GM19468 (cell line): Measurements from ENCODE around the gene SOBP.
A peak's percentile ranks its signal among the peaks of the same experiment; 100 is the strongest.

ENCODE experiments used
- ATAC-seq: cut with Tn5 transposase; IDR thresholded peaks from one replicate; pipeline ENCODE4 v1.9.1; 2021; ENCODE audit warnings: mild to moderate bottlenecking, moderate library complexity, moderate number of reproducible peaks; ENCODE audit not compliant: unreplicated experiment; ENCODE audit errors: extremely low read depth

SOBP gene

GRCh38 chr6:107668743-107669474 lies 179.0 kb downstream of the SOBP start:
- ATAC-seq, result no peak

- ATAC-seq, result no peak
Measured at GRCh38 chr6:107670792-107671199, 180.9 kb downstream of the SOBP start.

- no peak for ATAC-seq
Measured at GRCh38 chr6:107673076-107673494, 183.2 kb downstream of the SOBP start.

- peak; percentile 64 for ATAC-seq
Measured at GRCh38 chr6:107674995-107675738, 185.2 kb downstream of the SOBP start.

GRCh38 chr6:107676042-107676441 lies 186.1 kb downstream of the SOBP start:
- ATAC-seq, result no peak

GRCh38 chr6:107677399-107677798 lies 187.5 kb downstream of the SOBP start:
- no peak for ATAC-seq

GRCh38 chr6:107679457-107679856 lies 189.5 kb downstream of the SOBP start:
- ATAC-seq, result no peak

- no peak for ATAC-seq
Measured at GRCh38 chr6:107682721-107683120, 192.8 kb downstream of the SOBP start.

GRCh38 chr6:107683183-107683582 lies 193.3 kb downstream of the SOBP start:
- no peak for ATAC-seq

GRCh38 chr6:107684996-107685395 lies 195.1 kb downstream of the SOBP start:
- ATAC-seq, result no peak

- ATAC-seq, result no peak
Measured at GRCh38 chr6:107689190-107689589, 199.3 kb downstream of the SOBP start.

- ATAC-seq, result no peak
Measured at GRCh38 chr6:107689951-107690642, 200.2 kb downstream of the SOBP start.

GRCh38 chr6:107690643-107691061 lies 200.7 kb downstream of the SOBP start:
- no peak for ATAC-seq

GRCh38 chr6:107691062-107691751 lies 201.3 kb downstream of the SOBP start:
- no peak for ATAC-seq

- no peak for ATAC-seq
Measured at GRCh38 chr6:107692351-107692750, 202.4 kb downstream of the SOBP start.

- no peak for ATAC-seq
Measured at GRCh38 chr6:107695061-107695720, 205.3 kb downstream of the SOBP start.

GRCh38 chr6:107697682-107698081 lies 207.8 kb downstream of the SOBP start:
- ATAC-seq, result no peak

GRCh38 chr6:107698146-107698545 lies 208.2 kb downstream of the SOBP start:
- no peak for ATAC-seq

GRCh38 chr6:107699254-107699653 lies 209.3 kb downstream of the SOBP start:
- ATAC-seq, result no peak
